KOPT-K1 (cell line): ENCODE data around the gene KCNC2.
"Not testable (repeated sequence)": the region's sequence is repeated elsewhere in the genome, so short reads cannot be mapped to it uniquely, and the experiment has no call there.

Source experiments
- H3K27ac ChIP-seq: fragments of 200-600 bp; sonication (generic); 2 replicates; pipeline ENCODE4 v1.5.1; 2016; ENCODE audit warnings: antibody characterized with exemption, mild to moderate bottlenecking, low read depth, low read length; ENCODE audit not compliant: poor library complexity, severe bottlenecking
- H3K36me3 ChIP-seq: fragments of 200-600 bp; sonication (generic); 2 replicates; pipeline ENCODE4 v1.5.1; 2017; ENCODE audit warnings: antibody characterized with exemption, mild to moderate bottlenecking, low read length, moderate library complexity; ENCODE audit not compliant: insufficient read depth
- H3K9me3 ChIP-seq: fragments of 200-600 bp; sonication (generic); 2 replicates; pipeline ENCODE4 v1.5.1; 2017; ENCODE audit warnings: antibody characterized with exemption, low read length, mild to moderate bottlenecking; ENCODE audit not compliant: insufficient read depth, poor library complexity, severe bottlenecking

KCNC2 gene

DNA sequence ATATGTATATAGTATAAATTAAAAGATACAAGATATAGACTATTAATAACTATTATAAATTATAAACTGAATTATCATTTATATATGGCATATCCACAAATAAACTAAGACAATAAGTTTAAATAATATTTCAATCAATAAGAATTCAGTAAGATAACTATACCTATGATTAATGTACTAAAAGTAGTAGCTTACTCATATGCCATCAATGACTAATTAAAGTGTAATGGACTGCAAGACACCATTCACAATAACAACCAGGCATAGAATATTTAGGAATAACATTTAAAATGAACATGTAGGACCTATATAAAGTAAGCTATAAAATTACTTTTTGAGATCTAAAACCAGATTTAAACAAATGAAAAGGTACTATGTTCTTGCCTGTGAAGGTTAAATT lies 18.8 kb downstream of the KCNC2 start:
- H3K9me3 ChIP-seq: no peaks in the 10 kb centered on the region
- H3K36me3 ChIP-seq: no peaks in the 10 kb centered on the region
- no peak overlapping the region for H3K27ac ChIP-seq

DNA sequence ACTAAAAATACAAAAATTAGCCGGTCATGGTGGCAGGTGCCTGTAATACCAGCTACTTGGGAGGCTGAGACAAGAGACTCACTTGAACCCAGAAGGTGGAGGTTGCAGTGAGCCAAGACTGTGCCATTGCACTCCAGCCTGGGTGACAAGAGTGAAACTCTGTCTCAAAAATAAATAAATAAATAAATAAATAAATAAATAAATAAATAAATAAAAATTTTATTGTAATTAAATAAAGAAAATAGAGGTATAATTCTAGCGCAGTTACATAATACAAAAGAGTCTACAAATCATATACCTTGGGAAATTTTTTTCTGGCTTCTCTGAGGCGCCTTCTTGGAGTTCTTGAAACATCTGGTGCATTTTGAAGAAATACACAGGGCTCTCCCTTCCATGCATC lies 23.8 kb downstream of the KCNC2 start:
- not testable (repeated sequence) for H3K27ac ChIP-seq, H3K36me3 ChIP-seq, H3K9me3 ChIP-seq

DNA sequence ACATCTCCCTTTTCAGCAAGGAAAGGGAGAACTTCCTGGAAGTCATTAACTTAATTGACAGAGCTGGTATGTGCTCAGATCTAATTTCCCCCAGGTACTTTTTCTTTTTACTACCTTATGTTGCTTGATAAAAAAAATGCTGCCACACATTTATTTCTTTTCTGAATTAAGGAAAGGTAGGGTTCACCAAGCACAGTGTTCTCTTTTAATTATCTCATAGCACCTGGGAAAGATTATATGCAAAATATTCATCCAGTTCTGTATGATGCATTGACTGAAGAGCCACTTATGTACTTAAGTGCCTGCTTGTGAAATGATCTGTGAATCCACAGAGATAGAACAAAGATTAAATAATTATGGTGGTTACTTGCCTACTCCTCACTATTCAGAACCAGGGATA lies 25.1 kb downstream of the KCNC2 start:
- Histone ChIP-seq H3K9me3 (no peaks in the 10 kb centered on the region), H3K27ac (no peak overlapping the region), H3K36me3 (no peaks in the 10 kb centered on the region)

DNA sequence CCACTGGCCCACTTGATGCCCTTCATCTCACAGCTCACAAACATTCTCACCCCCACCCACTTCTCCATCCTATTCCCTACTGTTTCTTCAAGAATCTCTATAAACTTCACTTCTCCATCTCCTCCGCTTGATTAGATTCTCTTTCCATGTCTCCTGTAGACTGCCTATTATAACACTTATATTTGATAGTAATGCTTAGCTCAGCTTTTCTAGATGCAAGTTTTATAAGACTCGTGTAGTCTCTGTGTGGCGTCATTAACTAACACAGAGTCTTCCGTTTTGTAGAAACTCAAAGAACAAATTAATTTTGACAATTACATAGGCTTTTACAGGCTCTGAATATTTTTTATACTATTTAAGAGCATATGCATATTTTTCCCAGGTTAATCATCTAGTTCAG lies 25.7 kb downstream of the KCNC2 start:
- no peaks in the 10 kb centered on the region for H3K36me3 ChIP-seq
- no peaks in the 10 kb centered on the region for H3K9me3 ChIP-seq
- no peak overlapping the region for H3K27ac ChIP-seq

DNA sequence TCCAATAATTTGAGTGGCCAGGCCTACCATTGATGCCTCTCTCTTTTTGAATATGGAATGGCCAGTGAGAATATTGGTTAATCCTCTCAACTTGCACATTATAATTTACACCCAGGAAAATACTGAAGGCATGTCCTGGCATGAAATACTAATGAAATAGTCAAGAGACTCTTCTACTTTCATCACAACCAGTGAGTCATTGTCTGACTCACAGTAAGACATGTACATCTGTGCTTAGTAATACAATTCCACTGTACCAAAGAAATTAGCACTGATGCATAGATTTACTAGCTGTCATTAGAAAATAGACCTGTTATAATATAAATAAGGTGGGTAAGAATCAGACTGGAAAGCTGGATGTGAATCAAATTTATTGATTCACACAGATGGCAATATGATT lies 31.6 kb downstream of the KCNC2 start:
- no peak overlapping the region for H3K27ac ChIP-seq
- H3K36me3 ChIP-seq: no peaks in the 10 kb centered on the region
- H3K9me3 ChIP-seq: no peaks in the 10 kb centered on the region

DNA sequence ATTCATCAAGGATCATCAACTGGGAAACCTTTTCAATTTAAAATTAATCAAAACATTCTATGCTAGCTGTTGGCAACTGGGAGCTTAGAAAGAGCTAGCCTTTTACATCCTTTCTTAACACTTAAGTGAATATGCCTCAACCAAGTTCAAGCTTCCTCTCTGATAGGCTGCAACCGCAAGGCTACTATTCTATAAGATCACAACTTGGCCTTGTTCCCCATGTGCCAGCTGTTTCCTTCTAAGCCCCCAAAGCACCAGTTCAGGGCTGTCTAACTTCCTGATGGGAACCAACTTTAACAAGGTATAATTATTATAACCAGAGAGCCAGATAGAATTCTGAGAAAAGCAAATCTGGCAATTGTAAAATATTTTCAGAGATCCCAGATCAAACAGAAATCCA lies 37.0 kb downstream of the KCNC2 start:
- no peaks in the 10 kb centered on the region for H3K9me3 ChIP-seq
- no peak overlapping the region for H3K27ac ChIP-seq
- H3K36me3 ChIP-seq: no peaks in the 10 kb centered on the region

DNA sequence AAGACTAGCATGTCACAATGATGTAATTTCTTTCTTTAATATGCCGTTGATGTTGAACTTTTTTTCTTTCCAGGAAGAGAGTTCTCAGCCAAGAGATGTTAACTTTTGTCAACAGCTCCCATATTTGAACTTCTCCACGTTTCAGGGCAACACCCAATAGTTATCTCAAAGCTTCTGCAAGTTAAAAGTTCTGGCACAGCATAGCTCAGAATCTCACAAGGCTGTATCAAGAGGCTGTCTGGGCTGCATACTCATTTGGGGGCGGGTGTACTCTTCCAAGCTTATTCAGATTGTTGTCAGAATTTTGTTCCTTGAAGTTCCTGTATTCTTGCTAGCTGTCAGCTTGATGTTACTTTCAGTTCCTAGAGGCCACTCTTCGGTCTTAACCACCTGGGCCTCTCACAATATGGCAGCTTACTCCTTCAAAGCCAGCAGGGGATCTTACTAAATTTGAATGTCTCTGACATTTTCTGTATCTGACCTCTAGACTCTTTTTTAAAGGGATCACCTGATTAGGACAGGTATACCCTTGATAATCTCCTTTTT lies 38.9 kb downstream of the KCNC2 start:
- Histone ChIP-seq H3K36me3 (no peaks in the 10 kb centered on the region), H3K27ac (no peak overlapping the region), H3K9me3 (no peaks in the 10 kb centered on the region)

DNA sequence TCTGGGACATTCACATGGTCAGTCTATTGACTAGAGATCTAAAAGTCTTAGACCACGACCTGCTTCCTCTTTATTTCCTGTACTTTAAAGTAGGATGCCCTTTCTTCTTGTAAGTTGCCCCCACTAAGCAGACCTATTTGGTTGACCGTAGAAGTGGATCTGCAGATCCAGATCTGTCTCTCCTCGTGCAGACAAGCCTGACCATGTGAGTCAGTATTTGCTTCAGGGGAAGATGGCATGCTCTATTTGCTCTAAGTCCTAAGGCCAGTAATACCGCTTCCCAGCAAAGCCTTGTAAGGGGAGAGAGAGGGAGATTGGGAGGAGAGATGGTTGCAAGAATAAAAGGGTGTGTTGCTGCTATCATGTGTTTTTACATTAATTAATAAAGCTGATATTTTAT lies 46.8 kb downstream of the KCNC2 start:
- Histone ChIP-seq H3K9me3 (no peaks in the 10 kb centered on the region), H3K27ac (no peak overlapping the region), H3K36me3 (no peaks in the 10 kb centered on the region)

DNA sequence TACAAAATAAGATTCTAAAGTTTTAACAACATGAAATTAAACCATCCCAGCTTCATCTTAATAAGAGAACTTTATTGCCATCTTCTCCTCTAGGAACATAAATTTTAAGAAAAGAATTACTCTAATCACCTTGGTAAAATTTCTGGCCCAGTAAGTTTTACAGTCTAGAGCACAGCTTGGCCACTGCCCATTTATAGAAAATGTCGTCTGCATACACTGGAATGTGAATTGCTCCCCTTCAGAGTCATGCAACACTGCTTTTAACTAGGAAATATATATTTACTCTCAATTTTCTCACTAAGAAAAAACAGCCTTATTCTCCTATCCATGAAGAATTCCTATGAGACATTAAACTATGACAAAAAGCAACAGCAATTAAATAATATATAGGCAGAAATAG lies 48.2 kb downstream of the KCNC2 start:
- no peaks in the 10 kb centered on the region for H3K36me3 ChIP-seq
- H3K27ac ChIP-seq: no peak overlapping the region
- H3K9me3 ChIP-seq: no peaks in the 10 kb centered on the region

DNA sequence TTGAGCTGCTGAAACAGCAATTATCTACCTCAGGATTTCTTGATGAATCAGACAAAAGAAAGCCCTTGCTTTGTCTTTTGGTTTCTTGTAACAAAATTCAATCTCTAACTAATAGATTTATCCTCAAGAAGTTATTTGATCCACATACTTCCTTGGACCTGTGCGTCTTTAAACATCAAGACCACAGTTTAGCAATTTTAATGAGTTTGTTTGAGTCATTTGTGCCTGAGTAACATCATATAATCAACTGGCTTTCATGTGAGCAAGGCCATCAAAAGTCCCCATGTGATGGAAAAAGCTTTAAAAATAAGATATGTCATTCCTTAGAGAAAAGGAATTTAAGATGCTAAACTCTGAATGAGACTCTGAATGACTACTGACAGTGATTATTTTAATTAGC lies 52.3 kb downstream of the KCNC2 start:
- Histone ChIP-seq H3K36me3 (no peaks in the 10 kb centered on the region), H3K9me3 (no peaks in the 10 kb centered on the region), H3K27ac (no peak overlapping the region)

DNA sequence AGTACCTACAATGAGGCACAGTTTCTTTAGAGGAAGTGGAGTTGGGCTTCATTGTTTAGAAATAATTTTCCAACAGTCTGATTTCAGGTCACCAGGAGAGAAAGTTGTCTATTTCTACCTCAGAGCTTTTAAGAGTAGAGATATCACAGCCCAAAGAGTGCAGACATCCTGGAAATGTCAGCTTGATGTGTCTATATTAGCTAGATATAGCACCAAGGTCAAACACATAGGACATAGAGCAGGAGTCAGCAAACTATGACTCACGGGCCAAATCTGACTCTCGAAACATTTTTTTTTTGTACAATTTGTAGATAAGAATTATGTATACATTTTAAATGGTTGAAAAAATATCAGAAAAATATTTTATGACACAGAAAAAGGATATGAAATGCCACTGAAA lies 53.7 kb downstream of the KCNC2 start:
- Histone ChIP-seq H3K9me3 (no peaks in the 10 kb centered on the region), H3K36me3 (no peaks in the 10 kb centered on the region), H3K27ac (no peak overlapping the region)

DNA sequence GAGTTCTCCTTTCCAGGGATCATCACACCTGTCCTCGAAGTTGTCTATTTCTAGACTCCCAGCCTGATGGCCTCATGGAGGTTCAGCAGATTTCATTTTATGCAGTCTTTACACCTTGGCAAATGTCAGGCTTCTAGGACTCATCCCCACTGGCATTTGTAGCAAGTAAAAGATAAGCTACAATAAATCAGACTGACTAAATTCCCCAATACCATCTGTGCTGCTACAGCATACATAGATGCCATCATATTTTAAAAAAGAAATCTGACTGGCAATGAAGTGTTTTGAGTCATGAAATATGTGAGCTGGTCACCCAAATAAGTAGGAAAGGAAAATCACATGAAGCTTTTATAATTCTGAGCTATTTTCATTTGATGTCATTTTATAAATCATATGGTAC lies 55.3 kb downstream of the KCNC2 start:
- H3K9me3 ChIP-seq: no peaks in the 10 kb centered on the region
- H3K27ac ChIP-seq: no peak overlapping the region
- no peaks in the 10 kb centered on the region for H3K36me3 ChIP-seq

DNA sequence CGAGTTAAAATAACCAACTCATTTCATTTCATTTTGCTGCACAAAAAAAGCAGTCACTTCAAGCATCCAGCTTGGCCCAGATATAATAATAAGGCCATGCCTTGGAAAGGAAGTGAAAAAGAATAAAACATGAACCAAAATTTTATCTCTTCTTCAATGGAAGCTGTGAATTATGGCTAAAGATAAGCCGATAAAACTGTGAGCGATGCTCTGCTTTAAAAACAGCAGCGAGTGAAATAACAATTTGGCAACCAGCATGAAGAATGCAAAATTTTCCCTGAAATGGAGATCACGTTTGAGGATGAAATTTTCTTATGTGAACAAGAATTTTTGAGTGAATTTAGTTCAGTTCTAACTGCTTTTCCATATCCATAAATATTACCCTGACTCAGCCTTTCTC lies 70.4 kb downstream of the KCNC2 start:
- H3K9me3 ChIP-seq: no peaks in the 10 kb centered on the region
- H3K27ac ChIP-seq: no peak overlapping the region
- H3K36me3 ChIP-seq: no peaks in the 10 kb centered on the region

DNA sequence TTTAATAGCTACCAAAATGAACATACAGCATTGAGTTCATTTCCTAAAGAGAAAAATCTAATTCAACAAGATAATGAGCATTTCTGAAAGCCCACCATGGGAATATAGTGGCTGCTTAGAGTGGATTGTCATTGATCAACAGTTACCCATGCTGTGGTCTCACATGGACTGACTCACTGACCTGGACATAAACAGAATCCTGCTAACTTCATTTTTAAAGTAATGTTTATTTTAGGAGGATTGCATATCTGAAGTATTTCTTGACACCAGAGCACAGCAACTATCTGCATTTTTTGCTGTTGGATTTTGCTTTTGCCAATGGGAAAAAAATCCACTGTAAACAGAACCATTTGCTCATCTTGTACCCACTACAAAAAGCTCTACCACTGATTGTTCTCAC lies 71.7 kb downstream of the KCNC2 start:
- H3K9me3 ChIP-seq: no peaks in the 10 kb centered on the region
- H3K36me3 ChIP-seq: no peaks in the 10 kb centered on the region
- H3K27ac ChIP-seq: no peak overlapping the region

DNA sequence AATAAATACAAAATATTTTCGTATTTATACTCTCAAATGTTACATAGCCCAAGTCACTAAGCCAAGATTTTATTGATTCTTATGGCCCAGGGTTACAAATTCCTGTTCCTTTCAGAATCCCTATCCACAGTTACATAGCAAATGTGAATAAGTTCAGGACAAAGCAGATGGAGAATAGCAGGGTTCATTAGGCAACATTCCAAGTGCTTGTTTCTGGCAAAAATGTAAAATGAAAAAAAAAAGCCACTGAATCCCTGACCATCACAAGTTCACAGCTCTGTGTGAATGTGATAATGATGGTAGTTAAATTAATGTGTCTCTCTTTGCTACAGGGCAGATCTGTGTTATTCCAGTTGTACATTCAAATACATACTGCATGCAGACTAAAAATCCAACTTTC lies 74.6 kb downstream of the KCNC2 start:
- no peaks in the 10 kb centered on the region for H3K36me3 ChIP-seq
- no peak overlapping the region for H3K27ac ChIP-seq
- no peaks in the 10 kb centered on the region for H3K9me3 ChIP-seq

DNA sequence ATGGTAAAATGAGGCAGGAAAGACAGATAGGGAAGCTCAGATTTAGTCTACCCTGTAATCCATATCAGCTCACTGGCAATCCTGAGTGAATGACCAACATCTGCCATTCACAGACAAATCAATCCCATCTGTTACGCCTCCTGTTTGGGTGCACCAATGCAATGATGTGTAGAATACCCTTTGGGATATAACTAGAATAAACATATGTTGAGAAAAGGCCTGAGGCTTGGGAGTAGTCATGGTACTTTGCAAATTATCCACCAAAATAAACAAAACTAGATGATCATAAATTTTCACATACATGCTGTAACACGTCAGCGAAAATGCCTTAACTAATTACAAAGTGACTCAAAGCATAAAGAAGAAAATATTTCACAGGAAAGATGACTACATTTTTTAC lies 78.8 kb downstream of the KCNC2 start:
- Histone ChIP-seq H3K36me3 (no peaks in the 10 kb centered on the region), H3K27ac (no peak overlapping the region), H3K9me3 (no peaks in the 10 kb centered on the region)

DNA sequence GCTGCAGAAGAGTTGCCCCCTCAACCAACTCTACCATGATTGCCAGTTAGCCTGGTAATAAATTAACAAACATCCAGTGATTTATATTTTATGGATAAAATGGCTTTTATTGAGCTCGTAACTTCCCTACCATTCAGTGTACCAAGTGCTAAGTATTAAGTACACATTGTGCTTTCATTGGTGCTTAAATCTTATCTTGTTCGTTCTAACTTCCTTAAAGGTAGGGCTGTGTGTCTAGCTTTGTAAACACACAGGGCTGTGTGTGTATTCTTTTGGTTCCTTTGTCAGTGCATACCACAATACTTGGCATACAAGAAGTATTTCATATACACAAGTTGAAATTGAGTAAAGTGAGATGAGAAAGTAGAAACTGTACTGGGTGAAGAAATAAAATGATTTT lies 80.4 kb downstream of the KCNC2 start:
- no peaks in the 10 kb centered on the region for H3K9me3 ChIP-seq
- H3K36me3 ChIP-seq: no peaks in the 10 kb centered on the region
- H3K27ac ChIP-seq: no peak overlapping the region
